ENCODE results near the gene CST2.

Gene CST2

GRCh38 chr20:23774081-23774480 lies 52.4 kb downstream of the CST2 start:
- H3F3A ChIP-seq (ENCODE audit: low read depth), result no peaks in the 10 kb centered on the region
- H3K4me2 ChIP-seq (ENCODE audit: low read depth, low read length, poor library complexity, severe bottlenecking), result no peak overlapping the region
- H3K36me3 ChIP-seq (ENCODE audit: insufficient read depth, low read length), result no peaks in the 10 kb centered on the region
- no peaks in the 10 kb centered on the region for H3K27me3 ChIP-seq (ENCODE audit: insufficient read depth, low read length, poor library complexity, severe bottlenecking)
- no peaks in the 10 kb centered on the region for H3K9me3 ChIP-seq (ENCODE audit: insufficient read depth, low read depth, low read length)
- no peak overlapping the region for H3K9ac ChIP-seq (ENCODE audit: low read depth, low read length, poor library complexity, severe bottlenecking)
- no peaks in the 10 kb centered on the region for H4K20me1 ChIP-seq (ENCODE audit: insufficient read depth, low read length, poor library complexity, severe bottlenecking)
- H3K4me3 ChIP-seq (ENCODE audit: low read length, poor library complexity, severe bottlenecking), result no peak overlapping the region
- no peaks in the 10 kb centered on the region for H3K9me2 ChIP-seq (replicated peaks; ENCODE audit: low read depth, low read length)
- H3K79me2 ChIP-seq (ENCODE audit: insufficient read depth, low read length), result no peaks in the 10 kb centered on the region
- H3K4me1 ChIP-seq (ENCODE audit: insufficient read depth, low read length, poor library complexity, severe bottlenecking), result no peaks in the 10 kb centered on the region
- H2AFZ ChIP-seq (ENCODE audit: low read length), result no peak overlapping the region
- TF ChIP-seq, protein P1, sequence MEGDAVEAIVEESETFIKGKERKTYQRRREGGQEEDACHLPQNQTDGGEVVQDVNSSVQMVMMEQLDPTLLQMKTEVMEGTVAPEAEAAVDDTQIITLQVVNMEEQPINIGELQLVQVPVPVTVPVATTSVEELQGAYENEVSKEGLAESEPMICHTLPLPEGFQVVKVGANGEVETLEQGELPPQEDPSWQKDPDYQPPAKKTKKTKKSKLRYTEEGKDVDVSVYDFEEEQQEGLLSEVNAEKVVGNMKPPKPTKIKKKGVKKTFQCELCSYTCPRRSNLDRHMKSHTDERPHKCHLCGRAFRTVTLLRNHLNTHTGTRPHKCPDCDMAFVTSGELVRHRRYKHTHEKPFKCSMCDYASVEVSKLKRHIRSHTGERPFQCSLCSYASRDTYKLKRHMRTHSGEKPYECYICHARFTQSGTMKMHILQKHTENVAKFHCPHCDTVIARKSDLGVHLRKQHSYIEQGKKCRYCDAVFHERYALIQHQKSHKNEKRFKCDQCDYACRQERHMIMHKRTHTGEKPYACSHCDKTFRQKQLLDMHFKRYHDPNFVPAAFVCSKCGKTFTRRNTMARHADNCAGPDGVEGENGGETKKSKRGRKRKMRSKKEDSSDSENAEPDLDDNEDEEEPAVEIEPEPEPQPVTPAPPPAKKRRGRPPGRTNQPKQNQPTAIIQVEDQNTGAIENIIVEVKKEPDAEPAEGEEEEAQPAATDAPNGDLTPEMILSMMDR (conservative IDR thresholded peaks at IDR 0.05; ENCODE audit: low read length), result no peak
- TF ChIP-seq EZH2phosphoT487 (IDR thresholded peaks at IDR 0.05; ENCODE audit: borderline replicate concordance), result no peak
